Measurements from ENCODE around the gene SHLD2. TPM values are rescaled to one million over a fixed set of nuclear protein-coding genes. Genes with fewer than 3 reads are reported as not detected.
A peak's percentile ranks its signal among the peaks of the same experiment; 100 is the strongest.

SHLD2 gene
- total and polyA plus RNA-seq, 2 of the 13 experiments (the other 11 are each of a cell fraction or from before 2014, with no cell fraction given): 25.7 to 53.7 TPM

- TF ChIP-seq ZNF574 (CRISPR knock-in tag; IDR thresholded peaks at IDR 0.05): peak; percentile 61
- TF ChIP-seq ZNF550 (CRISPR knock-in tag; IDR thresholded peaks at IDR 0.05; ENCODE audit: borderline replicate concordance): no peak
- TF ChIP-seq SRY (CRISPR knock-in tag; IDR thresholded peaks at IDR 0.05): peak; percentile 58; the same call in 1 of the 2 replicates
- TF ChIP-seq HOXA3 (CRISPR knock-in tag; IDR thresholded peaks at IDR 0.05): 0 out of 2 replicates have a peak, but pooled peaks have one; percentile 29
- TF ChIP-seq ARID2 (CRISPR knock-in tag; IDR thresholded peaks at IDR 0.05; ENCODE audit: borderline replicate concordance): no peak
- TF ChIP-seq MED8 (CRISPR knock-in tag; IDR thresholded peaks at IDR 0.05; ENCODE audit: insufficient replicate concordance): no peak
- TF ChIP-seq BCL6 (CRISPR knock-in tag; IDR thresholded peaks at IDR 0.05): no peak; the same call in 1 of the 2 replicates
- no peak for TF ChIP-seq GMEB1 (CRISPR knock-in tag; IDR thresholded peaks at IDR 0.05; ENCODE audit: borderline replicate concordance)
- TF ChIP-seq FOSL1 (CRISPR knock-in tag; IDR thresholded peaks at IDR 0.05; ENCODE audit: borderline replicate concordance): no peak
- TF ChIP-seq ZNF740 (CRISPR knock-in tag; IDR thresholded peaks at IDR 0.05): no peak
- no peak for TF ChIP-seq ZSCAN29 (CRISPR knock-in tag; conservative IDR thresholded peaks at IDR 0.05)
- no peak for TF ChIP-seq MEIS2 (CRISPR knock-in tag; IDR thresholded peaks at IDR 0.05)
- TF ChIP-seq NFRKB (IDR thresholded peaks at IDR 0.05): no peak
- TF ChIP-seq THAP9 (CRISPR knock-in tag; IDR thresholded peaks at IDR 0.05; ENCODE audit: borderline replicate concordance): no peak
- no peak for TF ChIP-seq AKNA (CRISPR knock-in tag; IDR thresholded peaks at IDR 0.05; ENCODE audit: borderline replicate concordance)
These were observed at the start of gene SHLD2, which contains the start of gene GLUD1 (continued) for GRCh38 chr10:87094373-87095235.
